BE2C (cell line): Measurements from ENCODE around the gene PITX2.

ENCODE experiments used
- DNase-seq: peaks from one replicate; pipeline ENCODE4 v3.0.0-alpha.2; 2020
- H3K27me3 ChIP-seq: fragments of 250-450 bp; sonication (Bioruptor Pico); 2 replicates; pipeline ENCODE4 v1.5.1; 2020; ENCODE audit warnings: mild to moderate bottlenecking
- H3K36me3 ChIP-seq: fragments of 250-450 bp; sonication (Bioruptor Pico); 2 replicates; pipeline ENCODE4 v1.5.1; 2020; ENCODE audit warnings: mild to moderate bottlenecking
- H3K4me1 ChIP-seq: fragments of 250-450 bp; sonication (Bioruptor Pico); 2 replicates; pipeline ENCODE4 v1.5.1; 2020
- H3K4me3 ChIP-seq: 2 replicates; pipeline ENCODE4 v1.5.1; 2011; ENCODE audit warnings: low read depth, low read length
- H3K9me3 ChIP-seq: fragments of 250-450 bp; sonication (Bioruptor Pico); 2 replicates; pipeline ENCODE4 v1.5.1; 2020
- CTCF ChIP-seq: IDR thresholded peaks from 2 replicates; pipeline ENCODE4 v1.5.1; 2012; ENCODE audit warnings: mild to moderate bottlenecking, low read depth, low read length

PITX2 gene

GRCh38 chr4:110629780-110630687 is 7.2 kb upstream of the PITX2 start:
- TF ChIP-seq CTCF, result no peak
- no peaks in the 10 kb centered on the region for H3K36me3 ChIP-seq
- no peak for DNase-seq
- H3K4me3 ChIP-seq, result no peak overlapping the region
- peaks cover 98% of the 10 kb centered on the region for H3K27me3 ChIP-seq
- no peaks in the 10 kb centered on the region; the same call in 1 of the 2 replicates for H3K4me1 ChIP-seq
- no peaks in the 10 kb centered on the region for H3K9me3 ChIP-seq

GRCh38 chr4:110629214-110629754 is 6.4 kb upstream of the PITX2 start:
- H3K9me3 ChIP-seq, result no peaks in the 10 kb centered on the region
- no peak for TF ChIP-seq CTCF
- peaks cover 98% of the 10 kb centered on the region for H3K27me3 ChIP-seq
- no peaks in the 10 kb centered on the region; the same call in 1 of the 2 replicates for H3K4me1 ChIP-seq
- H3K4me3 ChIP-seq, result no peak overlapping the region
- H3K36me3 ChIP-seq, result no peaks in the 10 kb centered on the region
- no peak for DNase-seq

GRCh38 chr4:110628663-110629213 is 5.9 kb upstream of the PITX2 start:
- Histone ChIP-seq H3K9me3 (no peaks in the 10 kb centered on the region), H3K4me3 (no peak overlapping the region), H3K36me3 (no peaks in the 10 kb centered on the region), H3K4me1 (no peaks in the 10 kb centered on the region; the same call in 1 of the 2 replicates), H3K27me3 (peaks cover 98% of the 10 kb centered on the region)
- no peak for TF ChIP-seq CTCF
- DNase-seq, result no peak

- no peak for DNase-seq
- Histone ChIP-seq H3K4me1 (no peaks in the 10 kb centered on the region; the same call in 1 of the 2 replicates), H3K4me3 (no peak overlapping the region), H3K9me3 (no peaks in the 10 kb centered on the region), H3K27me3 (peaks cover 98% of the 10 kb centered on the region), H3K36me3 (no peaks in the 10 kb centered on the region)
- no peak for TF ChIP-seq CTCF
Observed at GRCh38 chr4:110627977-110628662, 5.2 kb upstream of the PITX2 start.

GRCh38 chr4:110626532-110627153 is 3.8 kb upstream of the PITX2 start:
- Histone ChIP-seq H3K36me3 (no peaks in the 10 kb centered on the region), H3K4me3 (no peak overlapping the region), H3K9me3 (0 out of 2 replicates have a peak, but pooled peaks cover 3% of the 10 kb centered on the region), H3K4me1 (no peaks in the 10 kb centered on the region; the same call in 1 of the 2 replicates), H3K27me3 (peaks cover 98% of the 10 kb centered on the region)
- no peak for DNase-seq
- no peak for TF ChIP-seq CTCF
